ENCODE measurements around the gene CNTN1.

CNTN1 gene

DNA sequence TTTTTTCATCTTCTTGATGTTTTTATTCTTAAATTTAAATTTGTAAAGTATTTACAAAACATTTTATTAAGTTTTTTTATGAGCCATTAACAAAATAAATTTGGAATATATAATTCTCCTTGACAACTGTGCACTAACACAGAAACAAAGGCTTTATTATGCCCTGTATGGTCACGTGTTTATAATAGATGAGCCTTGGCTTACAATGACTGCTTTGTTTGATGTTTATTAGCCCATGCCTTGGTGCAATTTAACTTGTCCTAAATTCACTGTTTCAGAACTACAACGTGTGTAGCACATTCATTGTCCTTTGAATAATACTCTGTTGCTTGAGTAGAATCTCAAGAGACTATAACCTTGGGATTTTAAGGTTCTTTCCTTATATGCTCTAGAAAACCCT, 59.8 kb downstream of the CNTN1 start:
- H3K4me1 ChIP-seq (ENCODE audit: insufficient read depth, low read length) = no peaks in the 10 kb centered on the region
- H2AFZ ChIP-seq (ENCODE audit: low read depth, low read length) = no peak overlapping the region
- H3K9me3 ChIP-seq (ENCODE audit: low read length) = no peaks in the 10 kb centered on the region
- no peaks in the 10 kb centered on the region for H3K36me3 ChIP-seq (ENCODE audit: insufficient read depth, low read length)
- no peaks in the 10 kb centered on the region for H3K27me3 ChIP-seq (ENCODE audit: insufficient read depth, low read length)
- H3K4me3 ChIP-seq (ENCODE audit: low read length) = no peak overlapping the region

- no peak overlapping the region for H3K4me3 ChIP-seq (ENCODE audit: low read length)
- no peaks in the 10 kb centered on the region for H3K4me1 ChIP-seq (ENCODE audit: insufficient read depth, low read length)
Observed at GRCh38 chr12:40760821-40761220, 68.6 kb downstream of the CNTN1 start.

DNA sequence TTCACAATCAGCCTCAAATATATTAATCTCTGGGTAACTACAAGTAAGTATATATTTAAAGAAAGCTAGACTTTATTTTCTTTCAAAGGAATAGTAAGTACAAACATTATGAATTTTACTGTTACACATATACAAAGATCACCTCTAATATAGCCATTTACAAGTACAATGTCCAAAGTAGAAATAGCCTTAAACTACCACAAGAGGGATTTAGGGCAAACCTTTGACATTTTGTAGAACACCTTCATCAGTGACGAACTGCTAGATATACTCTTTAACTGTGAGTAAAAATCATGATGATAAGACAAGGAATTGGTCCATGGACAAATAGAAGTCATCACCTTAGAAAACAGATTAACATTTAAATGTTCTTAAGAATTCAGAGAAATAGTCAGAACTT, 69.8 kb downstream of the CNTN1 start:
- Histone ChIP-seq H3K9me3 (ENCODE audit: low read length) (no peaks in the 10 kb centered on the region), H3K27me3 (ENCODE audit: insufficient read depth, low read length) (no peaks in the 10 kb centered on the region), H2AFZ (ENCODE audit: low read depth, low read length) (no peak overlapping the region), H3K4me3 (ENCODE audit: low read length) (no peak overlapping the region), H3K4me1 (ENCODE audit: insufficient read depth, low read length) (no peaks in the 10 kb centered on the region), H3K36me3 (ENCODE audit: insufficient read depth, low read length) (no peaks in the 10 kb centered on the region)

More at GRCh38 chr12:40760821-40761220, 68.6 kb downstream of the CNTN1 start:
- Histone ChIP-seq H2AFZ (ENCODE audit: low read depth, low read length) (no peak overlapping the region), H3K27me3 (ENCODE audit: insufficient read depth, low read length) (no peaks in the 10 kb centered on the region), H3K36me3 (ENCODE audit: insufficient read depth, low read length) (no peaks in the 10 kb centered on the region), H3K9me3 (ENCODE audit: low read length) (no peaks in the 10 kb centered on the region)

GRCh38 chr12:40768125-40768864, 76.1 kb downstream of the CNTN1 start:
- no peak overlapping the region for H3K4me3 ChIP-seq (ENCODE audit: low read length)

DNA sequence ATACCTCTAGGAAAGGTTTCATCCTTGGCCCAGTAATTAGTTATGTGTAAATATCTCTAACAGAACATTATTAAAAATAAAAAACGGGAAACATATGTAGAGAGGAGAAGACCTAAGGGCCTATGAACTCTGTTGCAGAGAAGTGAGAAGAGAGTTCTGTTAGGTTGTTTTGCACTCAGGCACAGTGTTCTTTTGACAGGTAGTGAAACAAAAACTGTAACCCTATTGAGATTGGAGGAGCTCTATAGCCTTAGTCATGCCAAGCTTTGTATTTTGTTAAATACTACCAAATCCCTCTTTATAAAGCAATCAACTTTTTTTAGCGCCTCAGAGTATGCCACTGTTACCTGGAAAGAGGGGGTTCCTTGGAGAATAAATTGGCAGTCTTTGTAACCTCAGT, 77.6 kb downstream of the CNTN1 start:
- H3K27me3 ChIP-seq (ENCODE audit: insufficient read depth, low read length) = no peaks in the 10 kb centered on the region
- no peaks in the 10 kb centered on the region for H3K36me3 ChIP-seq (ENCODE audit: insufficient read depth, low read length)
- H3K4me3 ChIP-seq (ENCODE audit: low read length) = no peak overlapping the region
- no peaks in the 10 kb centered on the region for H3K4me1 ChIP-seq (ENCODE audit: insufficient read depth, low read length)
- no peak overlapping the region for H2AFZ ChIP-seq (ENCODE audit: low read depth, low read length)
- no peaks in the 10 kb centered on the region for H3K9me3 ChIP-seq (ENCODE audit: low read length)

More at GRCh38 chr12:40768125-40768864, 76.1 kb downstream of the CNTN1 start:
- H3K36me3 ChIP-seq (ENCODE audit: insufficient read depth, low read length) = no peaks in the 10 kb centered on the region
- H2AFZ ChIP-seq (ENCODE audit: low read depth, low read length) = no peak overlapping the region
- no peaks in the 10 kb centered on the region for H3K9me3 ChIP-seq (ENCODE audit: low read length)
- H3K27me3 ChIP-seq (ENCODE audit: insufficient read depth, low read length) = no peaks in the 10 kb centered on the region
- H3K4me1 ChIP-seq (ENCODE audit: insufficient read depth, low read length) = no peaks in the 10 kb centered on the region

- Histone ChIP-seq H3K9me3 (ENCODE audit: low read length) (no peaks in the 10 kb centered on the region), H3K4me1 (ENCODE audit: insufficient read depth, low read length) (no peaks in the 10 kb centered on the region), H3K36me3 (ENCODE audit: insufficient read depth, low read length) (no peaks in the 10 kb centered on the region)
Observed at GRCh38 chr12:40770781-40771180, 78.5 kb downstream of the CNTN1 start.

GRCh38 chr12:40775661-40776060, 83.4 kb downstream of the CNTN1 start:
- Histone ChIP-seq H3K36me3 (ENCODE audit: insufficient read depth, low read length) (no peaks in the 10 kb centered on the region), H3K4me3 (ENCODE audit: low read length) (no peak overlapping the region), H3K4me1 (ENCODE audit: insufficient read depth, low read length) (no peaks in the 10 kb centered on the region), H3K9me3 (ENCODE audit: low read length) (no peaks in the 10 kb centered on the region), H2AFZ (ENCODE audit: low read depth, low read length) (no peak overlapping the region), H3K27me3 (ENCODE audit: insufficient read depth, low read length) (no peaks in the 10 kb centered on the region)

More at GRCh38 chr12:40770781-40771180, 78.5 kb downstream of the CNTN1 start:
- Histone ChIP-seq H3K4me3 (ENCODE audit: low read length) (no peak overlapping the region), H3K27me3 (ENCODE audit: insufficient read depth, low read length) (no peaks in the 10 kb centered on the region), H2AFZ (ENCODE audit: low read depth, low read length) (no peak overlapping the region)

- Histone ChIP-seq H3K36me3 (ENCODE audit: insufficient read depth, low read length) (no peaks in the 10 kb centered on the region), H3K9me3 (ENCODE audit: low read length) (no peaks in the 10 kb centered on the region), H3K4me1 (ENCODE audit: insufficient read depth, low read length) (no peaks in the 10 kb centered on the region), H3K27me3 (ENCODE audit: insufficient read depth, low read length) (no peaks in the 10 kb centered on the region), H3K4me3 (ENCODE audit: low read length) (no peak overlapping the region), H2AFZ (ENCODE audit: low read depth, low read length) (no peak overlapping the region)
Observed at GRCh38 chr12:40784102-40784501, 91.9 kb downstream of the CNTN1 start.

DNA sequence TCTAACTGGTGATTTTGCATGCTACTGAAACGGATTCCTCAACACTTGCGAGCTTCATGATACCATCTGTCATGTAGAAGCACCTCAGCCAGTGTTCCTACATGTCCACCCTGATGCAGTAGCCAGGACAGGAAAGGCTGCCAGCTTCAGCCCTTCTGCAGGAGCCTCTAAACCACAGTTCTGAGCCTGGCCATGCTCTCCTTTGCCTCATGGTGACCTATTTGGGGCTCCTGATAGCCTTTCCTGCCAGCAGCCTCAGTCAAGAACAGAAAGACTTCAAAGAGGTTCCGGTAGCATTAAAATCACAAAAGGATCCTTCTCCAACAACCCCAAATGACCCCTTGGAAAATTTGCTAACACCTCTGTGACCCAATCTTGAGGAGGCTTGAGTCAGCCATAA, 96.0 kb downstream of the CNTN1 start:
- H3K36me3 ChIP-seq (ENCODE audit: insufficient read depth, low read length) = no peaks in the 10 kb centered on the region
- no peaks in the 10 kb centered on the region for H3K4me1 ChIP-seq (ENCODE audit: insufficient read depth, low read length)
- H3K4me3 ChIP-seq (ENCODE audit: low read length) = no peak overlapping the region
- H2AFZ ChIP-seq (ENCODE audit: low read depth, low read length) = no peak overlapping the region
- H3K27me3 ChIP-seq (ENCODE audit: insufficient read depth, low read length) = no peaks in the 10 kb centered on the region
- H3K9me3 ChIP-seq (ENCODE audit: low read length) = no peaks in the 10 kb centered on the region

GRCh38 chr12:40792792-40793386, 100.7 kb downstream of the CNTN1 start:
- Histone ChIP-seq H3K36me3 (ENCODE audit: insufficient read depth, low read length) (no peaks in the 10 kb centered on the region), H3K9me3 (ENCODE audit: low read length) (no peaks in the 10 kb centered on the region), H3K27me3 (ENCODE audit: insufficient read depth, low read length) (no peaks in the 10 kb centered on the region), H3K4me3 (ENCODE audit: low read length) (no peak overlapping the region), H2AFZ (ENCODE audit: low read depth, low read length) (no peak overlapping the region), H3K4me1 (ENCODE audit: insufficient read depth, low read length) (no peaks in the 10 kb centered on the region)

- no peaks in the 10 kb centered on the region for H3K9me3 ChIP-seq (ENCODE audit: low read length)
- no peaks in the 10 kb centered on the region for H3K4me1 ChIP-seq (ENCODE audit: insufficient read depth, low read length)
- no peaks in the 10 kb centered on the region for H3K36me3 ChIP-seq (ENCODE audit: insufficient read depth, low read length)
- no peak overlapping the region for H2AFZ ChIP-seq (ENCODE audit: low read depth, low read length)
- no peaks in the 10 kb centered on the region for H3K27me3 ChIP-seq (ENCODE audit: insufficient read depth, low read length)
- H3K4me3 ChIP-seq (ENCODE audit: low read length) = no peak overlapping the region
Observed at GRCh38 chr12:40793471-40793870, 101.2 kb downstream of the CNTN1 start.

DNA sequence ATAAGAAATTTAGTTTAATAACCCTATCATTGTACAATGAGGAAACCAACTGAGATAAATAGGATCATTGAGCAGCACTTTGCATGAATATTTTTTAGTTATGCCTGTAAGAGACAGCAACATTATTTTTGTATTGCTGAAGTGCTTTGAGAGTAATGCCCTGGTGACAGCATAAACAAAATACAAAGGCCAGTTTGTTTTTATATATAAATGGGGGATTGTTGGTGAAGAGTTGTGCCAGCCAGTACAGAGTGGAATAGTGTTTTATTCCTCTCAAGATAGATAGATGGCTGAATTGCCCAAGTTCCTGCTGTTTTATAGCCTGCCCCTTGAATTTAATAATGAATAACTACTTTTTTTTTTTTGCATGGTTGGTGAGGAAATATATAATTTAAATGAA, 101.8 kb downstream of the CNTN1 start:
- H3K9me3 ChIP-seq (ENCODE audit: low read length) = no peaks in the 10 kb centered on the region
- H3K36me3 ChIP-seq (ENCODE audit: insufficient read depth, low read length) = no peaks in the 10 kb centered on the region
- H3K4me1 ChIP-seq (ENCODE audit: insufficient read depth, low read length) = no peaks in the 10 kb centered on the region
- H3K4me3 ChIP-seq (ENCODE audit: low read length) = no peak overlapping the region
- H2AFZ ChIP-seq (ENCODE audit: low read depth, low read length) = no peak overlapping the region
- no peaks in the 10 kb centered on the region for H3K27me3 ChIP-seq (ENCODE audit: insufficient read depth, low read length)

GRCh38 chr12:40801082-40801481, 108.8 kb downstream of the CNTN1 start:
- Histone ChIP-seq H3K36me3 (ENCODE audit: insufficient read depth, low read length) (no peaks in the 10 kb centered on the region), H3K4me3 (ENCODE audit: low read length) (no peak overlapping the region), H3K4me1 (ENCODE audit: insufficient read depth, low read length) (no peaks in the 10 kb centered on the region), H3K27me3 (ENCODE audit: insufficient read depth, low read length) (no peaks in the 10 kb centered on the region), H3K9me3 (ENCODE audit: low read length) (no peaks in the 10 kb centered on the region), H2AFZ (ENCODE audit: low read depth, low read length) (no peak overlapping the region)

GRCh38 chr12:40801861-40802260, 109.6 kb downstream of the CNTN1 start:
- no peak overlapping the region for H2AFZ ChIP-seq (ENCODE audit: low read depth, low read length)
- no peaks in the 10 kb centered on the region for H3K36me3 ChIP-seq (ENCODE audit: insufficient read depth, low read length)
- no peaks in the 10 kb centered on the region for H3K4me1 ChIP-seq (ENCODE audit: insufficient read depth, low read length)
- no peaks in the 10 kb centered on the region for H3K27me3 ChIP-seq (ENCODE audit: insufficient read depth, low read length)
- H3K4me3 ChIP-seq (ENCODE audit: low read length) = no peak overlapping the region
- no peaks in the 10 kb centered on the region for H3K9me3 ChIP-seq (ENCODE audit: low read length)
